ENCODE data around the gene NEK2. TPM values are rescaled to one million over a fixed set of nuclear protein-coding genes. Genes with fewer than 3 reads are reported as not detected.

The NEK2 gene
- total and polyA plus RNA-seq, 8 donors = 1.5 to 6.1 (median 4.6) TPM; not detected in 3

DNA sequence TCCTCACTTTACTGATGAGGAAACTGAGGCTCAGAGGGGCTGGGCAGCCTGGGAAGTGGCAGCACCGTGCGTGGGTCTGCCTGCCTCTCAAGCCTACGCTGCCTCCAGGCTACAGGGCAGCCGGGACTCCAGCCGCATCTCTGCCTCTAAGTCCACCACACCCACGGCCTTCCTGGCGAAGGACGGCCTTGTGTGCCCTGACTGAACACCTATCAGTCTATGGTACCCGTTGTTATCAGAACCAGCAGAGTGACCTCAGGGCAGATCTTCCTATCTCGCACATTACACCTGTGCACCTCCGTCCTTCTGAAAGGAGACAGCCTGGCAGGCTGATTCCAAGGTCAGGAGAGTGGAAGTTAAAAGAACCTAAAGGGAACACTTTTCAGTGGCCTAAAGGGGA, 60.8 kb downstream of the NEK2 start:
- Histone ChIP-seq H3K27ac (no peak overlapping the region), H3K9me3 (no peaks in the 10 kb centered on the region), H3K4me3 (no peak overlapping the region), H3K27me3 (no peaks in the 10 kb centered on the region), H3K36me3 (no peaks in the 10 kb centered on the region), H3K4me1 (peaks cover 0 to 36% (median 6%) of the 10 kb centered on the region in 4 donors)
- TF ChIP-seq POLR2AphosphoS5 (IDR thresholded peaks at IDR 0.05) (no peak), POLR2A (IDR thresholded peaks at IDR 0.05) (no peak), EP300 (IDR thresholded peaks at IDR 0.05) (no peak)
- TF ChIP-seq, protein P1, sequence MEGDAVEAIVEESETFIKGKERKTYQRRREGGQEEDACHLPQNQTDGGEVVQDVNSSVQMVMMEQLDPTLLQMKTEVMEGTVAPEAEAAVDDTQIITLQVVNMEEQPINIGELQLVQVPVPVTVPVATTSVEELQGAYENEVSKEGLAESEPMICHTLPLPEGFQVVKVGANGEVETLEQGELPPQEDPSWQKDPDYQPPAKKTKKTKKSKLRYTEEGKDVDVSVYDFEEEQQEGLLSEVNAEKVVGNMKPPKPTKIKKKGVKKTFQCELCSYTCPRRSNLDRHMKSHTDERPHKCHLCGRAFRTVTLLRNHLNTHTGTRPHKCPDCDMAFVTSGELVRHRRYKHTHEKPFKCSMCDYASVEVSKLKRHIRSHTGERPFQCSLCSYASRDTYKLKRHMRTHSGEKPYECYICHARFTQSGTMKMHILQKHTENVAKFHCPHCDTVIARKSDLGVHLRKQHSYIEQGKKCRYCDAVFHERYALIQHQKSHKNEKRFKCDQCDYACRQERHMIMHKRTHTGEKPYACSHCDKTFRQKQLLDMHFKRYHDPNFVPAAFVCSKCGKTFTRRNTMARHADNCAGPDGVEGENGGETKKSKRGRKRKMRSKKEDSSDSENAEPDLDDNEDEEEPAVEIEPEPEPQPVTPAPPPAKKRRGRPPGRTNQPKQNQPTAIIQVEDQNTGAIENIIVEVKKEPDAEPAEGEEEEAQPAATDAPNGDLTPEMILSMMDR (IDR thresholded peaks at IDR 0.05) = no peak
- DNase-seq = no peak
- WGBS, 5 donors = 69 to 82% (median 77%) methylated on average over 9 to 11 of the region's 11 CpGs
- intact Hi-C loops (cut with DNase I; ENCODE audit: low total_unique reads) = no loop called here

DNA sequence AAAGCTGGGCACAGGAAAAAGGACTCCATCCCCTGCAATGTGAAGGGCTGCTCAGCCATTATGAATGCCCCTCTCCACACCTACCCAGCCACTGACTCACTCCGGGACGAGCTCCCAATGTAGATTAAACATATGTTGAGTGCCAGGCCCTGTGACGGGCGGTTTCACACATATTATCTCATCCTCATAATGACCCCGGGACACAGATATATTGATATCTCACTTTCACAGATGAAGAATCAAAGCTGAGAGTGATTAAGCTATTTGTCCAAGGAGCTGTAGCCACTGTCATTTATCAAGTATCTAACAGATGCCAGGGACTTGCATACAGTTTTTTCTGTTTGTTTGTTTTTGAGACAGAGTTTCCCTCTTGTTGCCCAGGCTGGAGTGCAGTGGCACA, 61.5 kb downstream of the NEK2 start:
- no peak overlapping the region for H3K27ac ChIP-seq
- no peak overlapping the region for H3K4me3 ChIP-seq
- 37 to 69% (median 47%) methylated on average over 5 of the region's 5 CpGs for WGBS, 5 donors
- no peaks in the 10 kb centered on the region for H3K36me3 ChIP-seq
- no peak for DNase-seq
- H3K4me1 ChIP-seq = peaks cover 0 to 36% (median 6%) of the 10 kb centered on the region in 4 donors
- H3K27me3 ChIP-seq = no peaks in the 10 kb centered on the region
- no peaks in the 10 kb centered on the region for H3K9me3 ChIP-seq
- intact Hi-C loops (cut with DNase I; ENCODE audit: low total_unique reads) = no loop called here
- TF ChIP-seq POLR2A (IDR thresholded peaks at IDR 0.05) = no peak
- TF ChIP-seq EP300 (IDR thresholded peaks at IDR 0.05) = no peak
- TF ChIP-seq, protein P1 (IDR thresholded peaks at IDR 0.05) = no peak
- no peak for TF ChIP-seq POLR2AphosphoS5 (IDR thresholded peaks at IDR 0.05)

DNA sequence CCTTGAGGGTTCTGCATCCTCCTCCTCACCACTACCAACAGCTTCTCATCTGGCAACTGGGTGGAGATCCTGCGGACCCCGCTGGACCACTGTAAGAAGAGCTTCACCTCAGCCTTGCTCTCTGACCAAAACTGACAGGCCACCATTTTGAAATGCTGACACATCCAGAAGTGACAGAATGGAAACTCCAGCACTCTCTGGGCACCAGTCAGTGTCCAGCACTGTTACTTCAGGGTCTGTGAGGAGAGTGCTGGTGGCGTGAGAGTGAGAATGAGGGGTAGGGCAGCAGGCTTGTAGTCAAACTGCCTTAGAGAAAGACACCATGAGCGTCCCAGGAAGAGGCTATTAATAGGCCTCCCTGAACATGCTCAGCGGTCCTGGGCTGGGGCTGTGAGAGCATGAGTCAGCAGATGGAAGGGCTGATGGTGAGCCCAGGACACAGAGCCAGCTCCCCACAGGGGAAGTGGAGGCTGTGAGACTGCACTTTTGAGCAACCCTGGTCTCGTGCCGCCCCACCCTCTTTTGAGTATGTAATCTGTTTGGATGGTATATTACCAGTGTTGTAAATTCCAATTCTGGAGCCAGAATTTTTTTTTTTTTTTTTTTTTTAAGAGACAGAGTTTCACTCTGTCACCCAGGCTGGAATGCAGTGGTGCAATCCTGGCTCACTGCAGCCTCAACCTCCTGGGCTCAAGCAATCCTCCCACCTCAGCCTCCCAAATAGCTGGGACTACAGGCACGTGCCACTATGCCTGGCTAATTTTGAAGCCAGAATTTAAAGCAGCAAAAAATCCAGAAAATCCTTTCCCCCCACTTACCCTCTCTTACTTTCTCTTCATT, 62.1 kb downstream of the NEK2 start:
- H3K27ac ChIP-seq = peak overlapping the region in 2 of 5 donors; percentile 18 to 42
- DNase-seq = peak; percentile 52 to 74
- no peaks in the 10 kb centered on the region for H3K9me3 ChIP-seq
- no peak overlapping the region for H3K4me3 ChIP-seq
- H3K27me3 ChIP-seq = no peaks in the 10 kb centered on the region
- WGBS, 5 donors = 69 to 82% (median 75%) methylated on average over 8 of the region's 8 CpGs
- no peak for TF ChIP-seq POLR2AphosphoS5 (IDR thresholded peaks at IDR 0.05)
- TF ChIP-seq, protein P1 (IDR thresholded peaks at IDR 0.05) = no peak
- TF ChIP-seq EP300 (IDR thresholded peaks at IDR 0.05) = no peak
- TF ChIP-seq POLR2A (IDR thresholded peaks at IDR 0.05) = no peak
- H3K36me3 ChIP-seq = no peaks in the 10 kb centered on the region
- H3K4me1 ChIP-seq = peaks cover 0 to 36% (median 6%) of the 10 kb centered on the region in 4 donors
- intact Hi-C loops (cut with DNase I; ENCODE audit: low total_unique reads) = no loop called here

DNA sequence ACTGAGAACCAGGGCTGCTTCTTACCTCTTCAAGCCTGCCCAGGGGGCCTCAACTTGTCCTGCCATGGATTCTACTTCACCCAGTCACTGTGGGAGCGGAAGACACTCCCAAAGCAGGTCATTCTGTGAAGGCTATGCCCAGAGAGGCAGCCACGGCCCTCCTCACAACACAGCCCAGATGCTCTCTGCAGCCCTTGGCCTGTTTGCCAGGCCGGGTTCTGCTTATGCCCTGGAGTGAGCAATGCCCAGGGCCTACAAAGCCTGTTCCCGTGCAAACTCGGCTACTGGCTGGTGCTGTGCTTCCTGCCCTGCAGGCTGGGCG, 62.7 kb downstream of the NEK2 start:
- Histone ChIP-seq H3K36me3 (no peaks in the 10 kb centered on the region), H3K4me3 (no peak overlapping the region), H3K4me1 (peaks cover 0 to 36% (median 6%) of the 10 kb centered on the region in 4 donors), H3K27me3 (no peaks in the 10 kb centered on the region), H3K9me3 (no peaks in the 10 kb centered on the region), H3K27ac (peak overlapping the region in 2 of 5 donors; percentile 18 to 42)
- WGBS, 5 donors = 90 to 95% (median 95%) methylated on average over 6 of the region's 6 CpGs
- no peak for DNase-seq
- TF ChIP-seq EP300 (IDR thresholded peaks at IDR 0.05) (no peak), POLR2AphosphoS5 (IDR thresholded peaks at IDR 0.05) (no peak), POLR2A (IDR thresholded peaks at IDR 0.05) (no peak)
- TF ChIP-seq, protein P1 (IDR thresholded peaks at IDR 0.05) = no peak
- intact Hi-C loops (cut with DNase I; ENCODE audit: low total_unique reads) = no loop called here

Other genes starting within 250 kb of the NEK2 start
- gene RD3, start 183.5 kb downstream of the NEK2 start, total RNA-seq = under 1 TPM in 2 of 5 donors, not detected in 3; 0.14 to 0.45 TPM
- gene RD3, start 183.5 kb downstream of the NEK2 start, polyA plus RNA-seq = under 1 TPM in 2 of 3 donors, not detected in 1; 0.19 to 0.25 TPM
- 10 to 100 TPM in 3 of 5 donors, 1 to 10 TPM in 1, under 1 TPM in 1; 0.58 to 30.1 (median 18.5) TPM for gene SLC30A1, start 96.5 kb downstream of the NEK2 start, total RNA-seq
- gene SLC30A1, start 96.5 kb downstream of the NEK2 start, polyA plus RNA-seq = 1 to 10 TPM; 2.0 to 2.4 (median 2.1) TPM
- gene LPGAT1, start 155.1 kb upstream of the NEK2 start, total RNA-seq = 10 to 100 TPM in 3 of 5 donors, 1 to 10 TPM in 2; 2.9 to 59.3 (median 14.8) TPM
- 1 to 10 TPM; 2.9 to 5.3 (median 4.4) TPM for gene LPGAT1, start 155.1 kb upstream of the NEK2 start, polyA plus RNA-seq